NCI-H128 (cell line): Measurements from ENCODE around the gene LIFR.

Experiments used
- DNase-seq: peaks from one replicate; lab custom pipeline; 2025; ENCODE audit not compliant: unreplicated experiment; lab: John Stamatoyannopoulos, UW

Gene LIFR

DNA sequence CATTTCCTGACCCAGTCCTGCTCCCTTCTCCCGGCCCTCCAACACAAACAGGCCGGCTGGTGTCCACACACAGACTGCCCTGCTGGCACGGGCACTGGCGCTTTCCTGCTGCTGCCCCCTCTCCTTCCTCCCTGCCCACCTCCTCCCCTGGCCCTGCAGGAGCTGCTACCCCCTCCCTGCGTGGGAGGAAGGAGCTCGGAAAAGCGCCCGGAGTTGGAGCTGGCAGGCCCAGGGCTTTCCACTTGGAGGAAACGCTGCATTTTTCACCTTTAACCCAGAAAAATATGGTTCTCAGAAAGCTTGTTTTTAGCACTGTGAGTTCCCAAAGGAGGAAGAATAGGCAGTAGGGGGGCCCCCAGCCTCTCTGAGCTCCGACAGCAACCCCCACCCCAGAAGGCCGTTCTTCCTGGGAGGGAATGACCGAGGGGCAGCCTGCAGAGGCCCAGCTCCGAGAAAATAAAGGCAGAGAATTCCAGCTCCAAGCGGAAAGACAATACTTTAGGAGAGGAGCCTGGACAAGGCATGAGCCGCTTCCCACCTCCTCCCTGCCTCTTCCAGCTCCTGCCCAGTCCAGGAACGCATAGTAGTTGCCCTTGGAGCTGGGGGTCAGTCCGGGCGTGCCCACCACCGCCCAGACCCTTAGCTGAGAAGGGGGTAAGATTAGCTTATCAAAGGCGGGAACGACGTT, 88.9 kb downstream of the LIFR start:
- DNase-seq = no peak

GRCh38 chr5:38466424-38467189, 89.8 kb downstream of the LIFR start:
- no peak for DNase-seq

- DNase-seq = no peak
Observed at GRCh38 chr5:38465702-38466423, 90.6 kb downstream of the LIFR start.

- DNase-seq = no peak
Observed at GRCh38 chr5:38465061-38465460, 91.4 kb downstream of the LIFR start.

GRCh38 chr5:38463634-38464521, 92.6 kb downstream of the LIFR start:
- DNase-seq = no peak

GRCh38 chr5:38462976-38463633, 93.3 kb downstream of the LIFR start:
- no peak for DNase-seq

- no peak for DNase-seq
Observed at GRCh38 chr5:38458174-38458573, 98.3 kb downstream of the LIFR start.

- DNase-seq = no peak
Observed at GRCh38 chr5:38456657-38457399, 99.6 kb downstream of the LIFR start.

GRCh38 chr5:38455796-38456330, 100.6 kb downstream of the LIFR start:
- DNase-seq = no peak

- DNase-seq = no peak
Observed at GRCh38 chr5:38453921-38454320, 102.5 kb downstream of the LIFR start.

DNA sequence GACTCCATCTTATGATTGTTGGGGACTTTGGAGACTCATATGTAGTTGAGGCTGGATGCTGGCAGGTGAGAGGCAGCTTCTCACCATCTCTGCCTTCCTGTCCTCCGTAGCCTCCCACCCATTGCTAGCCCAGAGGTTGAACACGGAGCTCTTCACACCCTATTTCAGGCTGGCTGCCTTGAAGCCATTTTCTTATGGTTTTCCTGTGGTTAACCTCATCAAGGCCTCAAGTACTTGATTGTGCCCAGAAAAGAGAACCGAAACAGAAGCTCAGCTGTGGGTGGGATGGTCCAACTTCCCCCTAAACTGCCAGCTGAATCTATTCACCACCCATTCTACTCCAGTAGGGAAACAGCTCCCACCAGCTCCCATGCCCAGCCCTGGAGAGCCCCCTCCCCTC, 102.9 kb downstream of the LIFR start:
- DNase-seq = no peak

DNA sequence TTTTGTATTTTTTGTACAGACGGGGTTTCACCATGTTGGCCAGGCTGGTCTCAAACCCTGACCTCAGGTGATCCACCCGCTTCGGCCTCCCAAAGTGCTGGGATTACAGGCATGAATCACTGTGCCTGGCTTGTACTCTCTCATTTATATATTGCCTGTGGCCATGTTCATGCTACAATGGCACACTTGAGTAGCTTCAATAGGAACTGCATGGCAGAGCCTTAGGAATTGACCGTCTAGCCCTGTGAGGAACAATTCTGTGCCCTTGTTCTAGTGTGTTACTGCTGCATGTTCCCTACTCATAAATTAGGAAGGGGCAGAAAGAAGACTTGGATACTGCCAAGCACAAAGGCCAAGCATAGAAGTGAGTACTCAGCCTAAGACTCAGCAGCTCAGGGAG, 104.2 kb downstream of the LIFR start:
- DNase-seq = no peak

DNA sequence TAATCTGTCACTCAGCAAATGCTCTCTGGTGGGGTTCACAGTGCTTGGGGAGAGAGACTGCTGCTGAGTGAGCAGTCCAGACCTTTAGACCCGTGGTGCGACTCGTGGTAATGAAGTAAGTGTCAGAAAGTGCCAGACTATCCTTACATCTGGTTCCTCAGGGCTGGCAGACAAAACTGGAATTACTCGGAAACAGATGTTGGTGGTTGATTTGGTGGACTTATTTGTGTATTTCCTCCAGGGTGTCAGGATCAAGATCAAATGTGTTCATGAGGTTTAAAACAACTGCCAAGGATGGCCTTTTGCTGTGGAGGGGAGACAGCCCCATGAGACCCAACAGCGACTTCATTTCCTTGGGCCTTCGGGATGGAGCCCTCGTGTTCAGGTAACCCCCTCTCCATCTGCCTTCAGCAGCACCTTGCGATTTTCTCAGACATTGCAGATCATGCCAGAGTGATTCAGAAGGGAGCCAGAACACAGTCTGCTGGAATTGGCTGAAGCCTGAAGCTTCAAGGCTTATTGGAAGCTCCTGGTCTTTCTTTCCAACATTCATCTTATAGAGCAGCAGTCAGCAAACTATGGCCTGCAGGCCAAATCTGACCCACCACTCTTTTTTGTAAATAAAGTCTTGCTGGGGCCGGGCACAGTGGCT, 105.2 kb downstream of the LIFR start:
- no peak for DNase-seq

- DNase-seq = no peak
Observed at GRCh38 chr5:38450627-38451026, 105.8 kb downstream of the LIFR start.

DNA sequence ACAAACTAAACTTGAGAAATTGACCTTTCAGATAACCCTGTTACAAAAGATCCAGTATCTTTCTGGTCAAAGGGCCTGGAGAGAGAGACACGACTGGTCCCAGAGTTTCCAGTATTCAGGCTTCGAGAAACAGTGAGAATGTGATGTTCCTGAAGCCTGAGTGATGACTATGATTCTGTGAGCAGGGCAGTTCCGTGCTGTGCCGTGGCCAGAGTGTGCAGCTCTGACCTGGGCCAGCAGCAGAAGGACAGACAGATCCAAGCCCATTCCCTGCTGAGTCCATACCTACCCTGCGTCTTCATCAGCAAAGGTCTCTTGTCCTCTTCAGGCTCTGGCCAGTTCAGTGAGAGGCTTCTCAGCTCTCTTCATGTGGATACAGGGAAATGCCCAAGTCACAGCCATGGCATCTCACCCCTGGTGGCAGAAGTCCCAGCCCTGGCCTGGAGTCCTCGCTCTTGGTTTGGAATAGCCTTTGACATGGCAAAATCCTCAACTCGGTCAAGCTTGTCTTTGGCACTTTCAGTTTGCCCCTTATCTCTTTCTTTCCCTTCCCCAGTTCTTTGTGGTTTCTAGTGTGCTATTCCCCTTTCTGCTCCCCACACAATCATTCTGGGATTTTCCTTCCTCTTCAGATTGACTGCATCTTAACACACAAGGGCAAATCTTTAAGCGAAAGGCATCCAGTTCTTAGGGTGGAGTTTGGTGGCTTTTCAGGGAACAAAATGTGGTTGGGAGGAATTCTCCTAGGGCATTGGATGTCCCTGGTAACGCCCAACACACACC, 107.7 kb downstream of the LIFR start:
- DNase-seq = no peak

DNA sequence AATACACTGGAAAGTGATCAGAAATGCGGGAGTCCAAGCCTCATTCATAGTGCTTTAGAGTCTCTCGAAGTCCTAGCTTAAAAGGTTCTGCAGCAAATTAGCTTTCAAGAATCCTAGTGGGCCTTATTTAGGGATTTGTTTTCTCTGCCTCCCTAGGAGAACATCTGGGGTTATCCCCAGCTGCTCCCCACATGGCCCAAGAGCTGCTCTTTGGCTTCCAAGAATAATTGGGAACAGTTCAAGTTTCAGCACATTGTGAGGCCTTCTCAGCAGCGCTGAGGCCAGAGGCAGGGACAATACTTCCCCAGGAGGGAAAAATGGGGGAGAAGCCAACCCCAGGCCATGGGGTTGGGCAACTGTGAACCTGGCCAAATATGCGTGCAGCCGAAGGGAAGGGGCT, 108.7 kb downstream of the LIFR start:
- DNase-seq = no peak

GRCh38 chr5:38447056-38447455, 109.4 kb downstream of the LIFR start:
- DNase-seq = no peak

DNA sequence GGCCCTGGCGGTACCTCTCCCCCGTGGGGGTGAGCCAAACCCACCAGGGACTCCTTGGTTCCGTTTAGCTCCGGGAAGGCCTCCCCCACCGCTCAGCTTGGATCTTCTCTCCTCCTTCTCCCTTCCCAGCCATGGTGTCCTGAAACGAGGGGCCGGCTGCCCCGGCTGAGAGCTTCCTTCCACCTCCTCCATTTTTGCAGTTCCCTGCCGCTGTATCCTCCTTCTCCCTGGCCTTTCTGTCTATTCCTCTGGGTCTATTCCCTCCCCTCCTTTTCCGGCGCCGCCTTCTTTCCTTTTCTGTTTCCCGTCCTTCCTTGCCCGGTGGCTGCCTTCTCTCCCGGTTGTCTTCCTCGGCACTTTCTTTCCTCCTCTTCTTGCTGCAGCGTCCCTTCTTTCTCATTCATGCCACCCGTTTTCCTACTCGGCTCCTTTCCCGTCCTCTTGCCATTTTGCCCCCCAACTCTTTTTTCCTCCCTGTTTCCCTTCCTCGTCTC, 110.4 kb downstream of the LIFR start:
- DNase-seq = no peak
